GM23248 (cell line): Measurements from ENCODE around the gene LAMTOR1. TPM values are rescaled to one million over a fixed set of nuclear protein-coding genes. Genes with fewer than 3 reads are reported as not detected.

Experiments used
- DNase-seq: peaks from one replicate; pipeline ENCODE4 v3.0.0-alpha.2; 2015
- H2AFZ ChIP-seq: fragments of 200-600 bp; sonication (generic); 2 replicates; pipeline ENCODE4 v1.6.1; 2016; ENCODE audit warnings: antibody characterized with exemption
- H3F3A ChIP-seq: fragments of 200-600 bp; sonication (generic); 2 replicates; pipeline ENCODE4 v1.6.1; 2016; ENCODE audit warnings: mild to moderate bottlenecking, antibody characterized with exemption, mixed run types; ENCODE audit not compliant: insufficient read depth
- H3K27ac ChIP-seq: fragments of 200-600 bp; sonication (generic); 2 replicates; pipeline ENCODE4 v1.5.1; 2016; ENCODE audit warnings: mild to moderate bottlenecking
- H3K27me3 ChIP-seq: fragments of 200-600 bp; sonication (generic); replicated peaks from 2 replicates; pipeline ENCODE4 v1.6.1; 2016; ENCODE audit warnings: mild to moderate bottlenecking; ENCODE audit not compliant: insufficient read depth
- H3K36me3 ChIP-seq: fragments of 200-600 bp; sonication (generic); 2 replicates; pipeline ENCODE4 v1.6.1; 2016; ENCODE audit warnings: low read depth, mild to moderate bottlenecking
- H3K4me1 ChIP-seq: fragments of 200-600 bp; sonication (generic); 2 replicates; pipeline ENCODE4 v1.6.1; 2016; ENCODE audit warnings: mild to moderate bottlenecking; ENCODE audit not compliant: insufficient read depth
- H3K4me2 ChIP-seq: fragments of 200-600 bp; sonication (generic); one replicate; pipeline ENCODE4 v1.6.1; 2016; ENCODE audit warnings: mild to moderate bottlenecking; ENCODE audit not compliant: unreplicated experiment
- H3K4me3 ChIP-seq: fragments of 200-600 bp; sonication (generic); 2 replicates; pipeline ENCODE4 v1.5.1; 2016; ENCODE audit warnings: mild to moderate bottlenecking
- H3K79me2 ChIP-seq: fragments of 200-600 bp; sonication (generic); 2 replicates; pipeline ENCODE4 v1.6.1; 2016; ENCODE audit warnings: mild to moderate bottlenecking; ENCODE audit not compliant: insufficient read depth
- H3K9ac ChIP-seq: fragments of 200-600 bp; sonication (generic); 2 replicates; pipeline ENCODE4 v1.6.1; 2016; ENCODE audit warnings: mild to moderate bottlenecking
- H3K9me2 ChIP-seq: fragments of 200-600 bp; sonication (generic); 2 replicates; pipeline ENCODE4 v1.6.1; 2016; ENCODE audit warnings: mixed run types, mild to moderate bottlenecking, moderate library complexity; ENCODE audit not compliant: insufficient read depth
- H3K9me3 ChIP-seq: fragments of 200-600 bp; sonication (generic); one replicate; pipeline ENCODE4 v1.6.1; 2017; ENCODE audit warnings: low read depth
- H4K20me1 ChIP-seq: fragments of 200-600 bp; sonication (generic); 2 replicates; pipeline ENCODE4 v1.6.0; 2016; ENCODE audit not compliant: insufficient read depth
- EZH2 ChIP-seq: fragments of 200-600 bp; sonication (generic); IDR thresholded peaks from 2 replicates; pipeline ENCODE4 v1.6.1; 2018; ENCODE audit warnings: antibody characterized with exemption, mild to moderate bottlenecking; ENCODE audit not compliant: insufficient read depth, poor library complexity, severe bottlenecking
- EZH2phosphoT487 ChIP-seq: fragments of 200-600 bp; sonication (generic); IDR thresholded peaks from 2 replicates; pipeline ENCODE4 v1.6.1; 2018; ENCODE audit warnings: antibody characterized with exemption, moderate library complexity, mild to moderate bottlenecking, low read depth; ENCODE audit not compliant: insufficient read depth
- WGBS, 2 experiments: methylation state at CpG; one replicate each; pipeline ENCODE4 v1.1.6; 2015 to 2017; ENCODE audit warnings: low lambda C conversion rate in 2 of 2, low coverage in 1 of 2; ENCODE audit errors: missing lambda C conversion rate in 2 of 2; 5-methylcytosine and 5-hydroxymethylcytosine counted together
- in situ Hi-C: fragments of 300-500 bp; cut with MboI; formaldehyde crosslinking; loops from 2 replicates; pipeline ENCODE4 v1.15.0; 2020
- microRNA-seq: library from miRNA; unstranded; fragments of <30 nt; microRNA quantifications from one replicate; pipeline ENCODE4, GENCODE V29; 2016; ENCODE audit warnings: borderline number of aligned reads
- polyA plus RNA-seq: library from polyadenylated mRNA; unstranded; fragments of >200 nt; fragmentation: Nextera tagmentation; extraction: Ambion mirVana; gene quantifications from 2 replicates; pipeline ENCODE4 v1.2.1, GENCODE V29; 2016
- small RNA-seq: library from RNA; depleted of rRNA; stranded (forward); fragments of <200 nt; gene quantifications from one replicate; pipeline ENCODE3, GENCODE V24; 2014; ENCODE audit warnings: low read depth, low replicate concordance
- total RNA-seq: library from RNA; depleted of rRNA; stranded (reverse); fragments of >200 nt; shearing (Covaris generic); gene quantifications from 2 replicates; pipeline ENCODE4 v1.2.3, GENCODE V29; 2014; rRNA removed

Gene LAMTOR1
- total and polyA plus RNA-seq, 2 experiments from 2014 or later, result 122 to 142 TPM

DNA sequence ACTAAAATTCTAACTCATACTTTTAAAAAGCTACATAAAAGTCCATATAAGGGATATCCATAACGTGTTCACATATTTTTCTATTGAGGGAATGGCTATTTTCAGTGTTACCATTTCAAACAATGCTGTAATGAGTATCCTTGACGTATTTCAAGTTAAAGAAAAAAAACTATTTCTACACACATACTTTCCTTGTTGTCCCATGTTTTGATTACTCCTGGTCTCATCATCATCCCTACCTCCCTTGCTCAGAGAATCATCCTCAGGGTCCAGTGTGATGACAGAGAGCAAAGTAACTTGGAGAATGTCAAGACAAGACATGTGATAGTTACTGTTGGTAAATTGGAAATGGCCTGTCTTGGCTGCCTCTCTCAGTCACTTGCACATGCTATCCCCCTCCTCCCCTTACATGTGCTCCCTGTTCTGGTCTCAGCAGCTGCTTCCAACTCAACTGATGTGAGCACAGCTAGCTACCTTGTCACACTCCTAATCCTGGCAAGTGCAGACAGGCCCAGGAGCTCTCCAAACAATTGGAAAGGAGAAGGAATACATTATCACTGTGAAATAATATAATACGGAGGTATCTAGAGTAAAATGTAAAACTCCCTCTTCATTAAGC lies 44.6 kb downstream of the LAMTOR1 start:
- Histone ChIP-seq H3K9me3 (no peaks in the 10 kb centered on the region), H3K36me3 (no peaks in the 10 kb centered on the region), H3K4me1 (no peaks in the 10 kb centered on the region), H3F3A (no peaks in the 10 kb centered on the region; the same call in 1 of the 2 replicates), H3K4me2 (no peak overlapping the region), H3K9ac (no peak overlapping the region), H2AFZ (no peak overlapping the region), H3K79me2 (peaks cover 98% of the 10 kb centered on the region), H3K4me3 (no peak overlapping the region), H4K20me1 (no peaks in the 10 kb centered on the region), H3K9me2 (no peaks in the 10 kb centered on the region), H3K27ac (peak overlapping the region; percentile 33), H3K27me3 (no peaks in the 10 kb centered on the region)
- DNase-seq, result peak; percentile 41
- in situ Hi-C loops, result no loop called here
- TF ChIP-seq EZH2phosphoT487 (no peak), EZH2 (no peak)
- 46 to 56% methylated on average over 3 of the region's 3 CpGs for WGBS, 2 experiments

DNA sequence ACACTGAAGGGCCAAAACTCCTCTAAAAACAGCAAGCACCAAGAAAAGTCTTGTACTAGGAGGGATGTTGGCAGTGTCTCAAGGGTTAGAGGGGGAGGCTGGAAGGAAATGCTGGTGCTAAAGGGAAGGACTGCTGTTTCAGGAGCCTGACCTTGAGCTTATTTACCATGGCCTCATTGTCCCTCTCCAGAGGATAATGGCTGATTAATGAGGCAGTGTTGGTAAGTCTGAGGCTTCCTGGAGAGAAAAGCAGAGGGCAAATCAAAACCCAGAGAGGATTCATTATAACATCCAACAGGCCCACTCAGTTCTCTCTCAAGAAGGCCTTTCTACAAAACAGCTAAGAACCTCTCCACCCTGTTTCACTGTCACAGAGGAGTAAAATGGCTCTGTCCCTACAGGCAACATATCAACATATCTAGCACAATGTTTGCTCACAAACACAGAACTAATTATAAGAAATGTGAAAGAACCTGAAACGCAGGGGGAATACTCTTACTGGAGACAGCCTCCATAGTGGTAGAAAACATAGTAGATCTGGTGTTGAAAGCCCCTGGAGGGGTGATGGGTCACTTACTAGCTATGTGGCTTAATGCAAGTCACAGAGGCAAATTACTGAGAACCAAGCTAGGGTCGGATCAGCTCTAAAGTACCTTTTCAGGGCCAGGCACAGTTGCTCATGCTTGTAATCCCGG lies 54.2 kb downstream of the LAMTOR1 start:
- Histone ChIP-seq H3K36me3 (no peaks in the 10 kb centered on the region), H3K4me3 (no peak overlapping the region), H3K9ac (no peak overlapping the region), H3K4me1 (no peaks in the 10 kb centered on the region), H3K79me2 (peaks cover 94% of the 10 kb centered on the region), H3K27me3 (no peaks in the 10 kb centered on the region), H3K4me2 (no peak overlapping the region), H2AFZ (no peak overlapping the region), H3K9me2 (no peaks in the 10 kb centered on the region), H3K9me3 (no peaks in the 10 kb centered on the region), H4K20me1 (no peaks in the 10 kb centered on the region), H3K27ac (no peak overlapping the region), H3F3A (peaks cover under 1% of the 10 kb centered on the region)
- no peak for DNase-seq
- 95 to 99% methylated on average over 3 of the region's 3 CpGs for WGBS, 2 experiments
- TF ChIP-seq EZH2phosphoT487 (no peak), EZH2 (no peak)
- in situ Hi-C loops, result no loop called here

Small RNAs within 50 kb of the gene (microRNA-seq; reads per million reads assigned to microRNA genes)
- not detected for gene MIR3165

Small RNAs within 50 kb of the gene (small RNA-seq; reads per million reads assigned to genes)
- gene MIR3165 (not detected), gene RNU6-72P (not detected)

Other genes with a start within 250 kb of the LAMTOR1 start
- gene DEFB131B, start 224.8 kb downstream of the LAMTOR1 start, total RNA-seq, result not detected in 2 replicates
- not detected in 2 replicates for gene DEFB131B, start 224.8 kb downstream of the LAMTOR1 start, polyA plus RNA-seq
- gene XNDC1N, start 174.7 kb downstream of the LAMTOR1 start, total RNA-seq, result 0.38 and 4.6 TPM in 2 replicates
- 3.3 and 3.9 TPM in 2 replicates for gene XNDC1N, start 174.7 kb downstream of the LAMTOR1 start, polyA plus RNA-seq
- 20.3 and 27.4 TPM in 2 replicates for gene RNF121, start 174.3 kb downstream of the LAMTOR1 start, total RNA-seq
- gene RNF121, start 174.3 kb downstream of the LAMTOR1 start, polyA plus RNA-seq, result 18.1 and 19.9 TPM in 2 replicates
- 2.5 and 4.8 TPM in 2 replicates for gene IL18BP, start 104.4 kb downstream of the LAMTOR1 start, total RNA-seq
- gene IL18BP, start 104.4 kb downstream of the LAMTOR1 start, polyA plus RNA-seq, result 0.14 and 0.44 TPM in 2 replicates
- gene NUMA1, start 22.8 kb downstream of the LAMTOR1 start, total RNA-seq, result 124 and 149 TPM in 2 replicates
- 48.7 and 51.5 TPM in 2 replicates for gene NUMA1, start 22.8 kb downstream of the LAMTOR1 start, polyA plus RNA-seq
- gene LRRC51, start 22.4 kb downstream of the LAMTOR1 start, total RNA-seq, result 7.1 and 7.8 TPM in 2 replicates
- 7.5 and 9.4 TPM in 2 replicates for gene LRRC51, start 22.4 kb downstream of the LAMTOR1 start, polyA plus RNA-seq
- gene TOMT, start 2.6 kb upstream of the LAMTOR1 start, total RNA-seq, result not detected in 2 replicates
- gene TOMT, start 2.6 kb upstream of the LAMTOR1 start, polyA plus RNA-seq, result not detected in 2 replicates
- 38.7 TPM in 2 replicates for gene ANAPC15, start 9.4 kb upstream of the LAMTOR1 start, total RNA-seq
- 57.5 and 62.4 TPM in 2 replicates for gene ANAPC15, start 9.4 kb upstream of the LAMTOR1 start, polyA plus RNA-seq
- 0.43 and 4.3 TPM in 2 replicates for gene FOLR3, start 32.4 kb upstream of the LAMTOR1 start, total RNA-seq
- 0.93 and 1.8 TPM in 2 replicates for gene FOLR3, start 32.4 kb upstream of the LAMTOR1 start, polyA plus RNA-seq
- gene FOLR1, start 88.8 kb upstream of the LAMTOR1 start, total RNA-seq, result not detected in 2 replicates
- gene FOLR1, start 88.8 kb upstream of the LAMTOR1 start, polyA plus RNA-seq, result 0.24 TPM in 1 of 2 replicates, not detected in the other
- not detected in 2 replicates for gene FOLR2, start 113.5 kb upstream of the LAMTOR1 start, total RNA-seq
- gene FOLR2, start 113.5 kb upstream of the LAMTOR1 start, polyA plus RNA-seq, result not detected in 2 replicates
- 68.0 and 70.6 TPM in 2 replicates for gene INPPL1, start 121.5 kb upstream of the LAMTOR1 start, total RNA-seq
- gene INPPL1, start 121.5 kb upstream of the LAMTOR1 start, polyA plus RNA-seq, result 24.9 and 28.4 TPM in 2 replicates
- gene PHOX2A, start 140.9 kb upstream of the LAMTOR1 start, total RNA-seq, result not detected in 2 replicates
- not detected in 2 replicates for gene PHOX2A, start 140.9 kb upstream of the LAMTOR1 start, polyA plus RNA-seq